Heart left ventricle (tissue), 13 donors: ENCODE results near the gene GNGT2.

Experiments
- CTCF ChIP-seq, 12 donors: fragments of 200-600 bp; sonication (generic) in 4 of 12; IDR thresholded peaks; one replicate each; pipeline versions ENCODE4 v1.5.0 to v1.8.0; 2018 to 2022; ENCODE audit warnings: antibody characterized with exemption in 12 of 12, mild to moderate bottlenecking in 5 of 12
- POLR2A ChIP-seq, 2 donors: fragments of 450-650 bp; IDR thresholded peaks; one replicate each; pipeline ENCODE4 v1.6.1; 2017; ENCODE audit warnings: antibody characterized with exemption in 2 of 2, mild to moderate bottlenecking in 2 of 2, moderate library complexity in 2 of 2
- donor health status: ischemic (EF 13 %, LVEDD 7.1; RV severe dilation, severe dysfunction).
- donor health status: DM: no; HTN: yes; CAD: no.
- donor health status: DM: no; HTN: no; CAD: no.
- donor health status: ischemic (EF 25% LVEDD 6.9; RV normal size, moderate dysfunction).
- donor health status: ischemic (EF 25% LVEDD 5.7; RV mildly dilated, moderate dysfunction).
- donor health status: ischemic (EF 35%, LVEDD 5.7; RV mildly dilated, moderate dysfunction).
- donor health status: nonischemic (EF 11% LVEDD 7.7; RV severe dilation, severe dysfunction).
- donor health status: DM: yes; HTN: yes; CAD: no.
- donor health status: PGD.
- donor health status: ischemic (EF 29% LVEDD 5.4; RV normal size, mild dysfunction).
- donor health status: nonischemic (EF 23%, LVEDD 6.1; RV moderate dilation, normal function).

GRCh38 chr17:49254066-49254465 is 43.7 kb upstream of the GNGT2 start:
- TF ChIP-seq POLR2A (IDR thresholded peaks at IDR 0.05) (no peak), CTCF (IDR thresholded peaks at IDR 0.05) (no peak)
